Stimulated activated CD4-positive, alpha-beta T cell treated with anti-CD3 and anti-CD28 coated beads, Interleukin-2, amount 100 ng/mL, for 4 hours (primary cell): Measurements from ENCODE around the gene DIO2.

Experiments
- DNase-seq: peaks from one replicate; pipeline ENCODE4 v3.0.0-alpha.2; 2020; ENCODE audit warnings: low read depth

The DIO2 gene

DNA sequence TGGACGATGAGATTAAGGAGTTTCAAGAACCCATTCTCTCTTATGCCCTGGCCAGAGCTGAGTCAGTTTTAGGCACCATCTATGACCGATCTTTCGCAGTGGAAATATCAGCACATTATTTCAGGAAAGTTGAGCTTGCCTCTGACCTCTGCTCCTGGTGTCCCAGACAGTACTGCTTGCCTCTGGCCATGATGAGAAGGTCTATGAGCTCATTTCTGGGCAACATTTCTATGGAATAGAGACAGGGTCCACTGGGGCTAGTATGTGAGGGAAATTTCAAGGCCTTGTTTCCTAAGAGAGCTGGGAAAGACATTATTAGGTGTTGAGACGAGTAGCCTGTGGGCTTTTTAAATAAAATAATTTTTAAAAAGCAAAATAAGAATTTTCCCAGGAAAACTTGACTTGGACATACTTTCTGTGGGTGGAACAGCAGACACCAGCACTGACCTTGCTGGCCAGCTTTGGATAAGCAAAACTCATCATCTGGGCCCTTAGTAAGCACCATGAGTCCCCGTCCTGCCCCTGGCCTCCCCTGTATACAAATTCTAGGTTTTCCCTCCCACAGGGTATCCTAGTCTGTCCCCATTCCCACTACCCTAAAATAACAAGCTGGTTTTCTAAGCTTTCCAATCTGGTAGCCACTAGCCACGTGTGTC, 43.4 kb downstream of the DIO2 start:
- DNase-seq, result no peak

DNA sequence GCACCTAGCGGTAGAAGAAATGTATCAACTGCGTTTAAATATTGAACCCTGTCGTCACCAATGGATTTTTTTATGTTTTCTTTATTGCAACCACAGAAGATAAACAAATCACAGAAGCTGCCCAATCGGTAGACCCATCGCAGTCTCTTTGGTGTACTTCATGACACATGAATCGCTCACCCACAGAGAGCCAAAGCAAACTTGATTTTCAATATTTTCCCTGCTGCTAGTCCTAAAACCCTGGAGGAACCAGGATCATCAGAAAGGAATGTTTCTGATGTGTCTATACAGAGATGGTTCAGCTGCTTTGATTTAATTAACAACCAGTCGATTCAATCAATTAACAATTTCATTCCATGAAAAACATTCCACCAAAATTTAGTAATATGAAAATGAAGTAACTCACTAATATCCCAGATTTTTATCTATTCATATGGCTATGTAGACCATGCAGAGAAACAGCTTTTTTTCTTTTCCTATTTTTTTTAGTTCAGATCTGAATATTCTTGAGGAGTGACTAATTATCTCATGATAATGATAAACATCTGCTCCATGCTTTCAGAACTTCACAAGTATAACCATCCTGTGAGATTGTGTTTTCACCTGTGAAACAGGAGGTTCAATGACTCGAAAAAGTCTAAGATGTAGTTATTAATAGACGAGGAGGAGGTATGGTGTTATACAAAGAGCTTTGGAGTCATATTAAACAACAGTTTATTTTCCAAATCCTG, 46.1 kb downstream of the DIO2 start:
- no peak for DNase-seq

DNA sequence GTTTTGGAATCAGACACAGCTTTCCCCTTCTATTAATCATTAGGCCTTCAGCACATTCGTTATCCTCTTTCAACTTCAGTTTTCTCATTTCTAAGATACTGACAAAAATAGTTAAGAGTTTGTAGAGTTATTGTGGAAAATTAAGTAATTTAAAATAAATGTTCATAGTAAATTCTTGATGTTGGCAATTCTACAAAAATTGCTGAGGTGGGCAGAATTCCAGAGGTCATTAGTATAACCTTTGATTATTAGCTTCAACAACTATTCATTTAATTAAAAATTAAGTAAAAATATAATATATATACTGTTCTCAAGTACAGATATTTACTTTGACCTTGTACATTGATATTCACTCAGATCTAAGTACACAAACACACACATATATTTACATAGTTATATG, 58.5 kb downstream of the DIO2 start:
- DNase-seq, result no peak

DNA sequence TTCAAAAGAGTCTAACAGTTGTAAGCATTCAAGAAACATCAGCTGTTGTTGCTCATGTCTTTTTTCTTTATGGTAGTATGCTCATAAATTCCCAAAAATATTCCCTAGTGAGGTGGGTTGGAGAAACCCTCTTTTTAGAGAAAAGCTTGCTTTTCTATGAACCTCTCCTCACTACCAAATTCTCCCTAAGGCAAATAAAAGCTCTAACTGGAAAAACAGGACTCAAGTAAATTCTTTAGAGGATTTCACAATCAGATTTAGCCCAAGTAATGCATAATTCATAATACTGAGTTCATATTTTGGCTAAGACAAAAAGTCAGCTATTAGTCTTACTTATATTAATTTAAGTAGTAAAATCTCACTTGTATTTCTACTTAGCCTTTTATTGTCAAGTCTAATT, 59.1 kb downstream of the DIO2 start:
- no peak for DNase-seq

DNA sequence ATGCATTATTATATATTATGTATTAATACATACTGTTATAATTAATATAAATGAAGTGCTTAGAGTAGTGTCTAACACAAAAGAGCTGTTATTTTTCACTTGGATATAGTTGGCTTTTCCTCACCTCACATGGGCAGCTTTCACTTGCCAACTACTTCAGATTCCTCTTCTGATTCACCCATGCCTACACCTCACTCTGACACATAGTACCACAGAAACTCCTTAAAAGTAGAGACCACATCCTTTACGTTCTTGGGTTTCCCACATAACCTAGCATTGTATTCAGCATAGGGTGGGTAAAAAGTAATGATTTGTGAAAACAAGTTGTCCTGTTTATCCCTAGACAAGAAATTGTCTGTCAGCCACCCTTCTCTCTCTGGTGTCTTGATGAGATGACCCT, 61.0 kb downstream of the DIO2 start:
- DNase-seq, result no peak
